Panc1 (cell line): ENCODE results near the gene SPR. TPM values are rescaled to one million over a fixed set of nuclear protein-coding genes. Genes with fewer than 3 reads are reported as not detected.

Experiments used
- ATAC-seq: fragments of 200-7000 bp; cut with Tn5 transposase; 2 replicates; pipeline ENCODE4 v1.9.1; 2020; ENCODE audit warnings: mild to moderate bottlenecking, moderate library complexity
- BruUV-seq: library from RNA; stranded (reverse); fragments of 400-500 nt; replicated peaks from 2 replicates; lab custom pipeline; 2021; lab: Mats Ljungman, UMichigan
- CTCF ChIA-PET: fragments of 300-600 bp; sonication (Branson Sonifier 250); formaldehyde crosslinking; loops from one replicate; lab custom pipeline; 2022; ENCODE audit warnings: antibody characterized with exemption; lab: Charles Lee
- POLR2A ChIA-PET: fragments of 300-600 bp; sonication (Branson Sonifier 250); formaldehyde crosslinking; loops from one replicate; lab custom pipeline; 2022; ENCODE audit warnings: antibody characterized with exemption; lab: Charles Lee
- DNase-seq: peaks from one replicate; pipeline ENCODE4 v3.0.0-alpha.2; 2010; ENCODE audit warnings: low read depth, low spot score
- H3K27ac ChIP-seq: 2 replicates; pipeline ENCODE4 v1.5.1; 2011; ENCODE audit warnings: mild to moderate bottlenecking, low read length, inconsistent platforms
- H3K27me3 ChIP-seq: fragments of 200-500 bp; sonication (Bioruptor generic); 2 replicates; pipeline ENCODE4 v1.6.0; 2014; ENCODE audit warnings: low read length, inconsistent platforms; ENCODE audit not compliant: control insufficient read depth, insufficient read depth
- H3K36me3 ChIP-seq: fragments of 200-500 bp; sonication (Bioruptor generic); 2 replicates; pipeline ENCODE4 v1.5.1; 2014; ENCODE audit warnings: inconsistent platforms, mild to moderate bottlenecking, low read length, moderate library complexity; ENCODE audit not compliant: control insufficient read depth, insufficient read depth
- H3K4me1 ChIP-seq: 2 replicates; pipeline ENCODE4 v1.5.1; 2011; ENCODE audit warnings: inconsistent platforms, mild to moderate bottlenecking, low read length, moderate library complexity; ENCODE audit not compliant: control insufficient read depth, insufficient read depth
- H3K4me3 ChIP-seq, 2 experiments: 2 replicates each; pipeline ENCODE4 v1.5.1; 2011 to 2012; ENCODE audit warnings: low read depth in 2 of 2, low read length in 2 of 2, mild to moderate bottlenecking in 2 of 2, inconsistent platforms in 1 of 2, moderate library complexity in 1 of 2
- H3K9me3 ChIP-seq: fragments of 200-500 bp; sonication (Bioruptor generic); 2 replicates; pipeline ENCODE4 v1.5.1; 2014; ENCODE audit warnings: low read depth, mild to moderate bottlenecking, inconsistent platforms, low read length, moderate library complexity; ENCODE audit not compliant: control insufficient read depth, insufficient read depth
- POLR2AphosphoS5 ChIP-seq: IDR thresholded peaks from 2 replicates; pipeline ENCODE4 v1.6.1; 2012; ENCODE audit warnings: mild to moderate bottlenecking, low read depth, low read length, moderate library complexity
- SIN3A ChIP-seq: IDR thresholded peaks from 2 replicates; pipeline ENCODE4 v1.6.1; 2012; ENCODE audit warnings: low read depth, mild to moderate bottlenecking, low read length, moderate library complexity, borderline replicate concordance; ENCODE audit not compliant: insufficient read depth
- TCF7L2 ChIP-seq: IDR thresholded peaks from 2 replicates; pipeline ENCODE4 v1.6.1; 2011; ENCODE audit warnings: mild to moderate bottlenecking, low read depth, low read length, inconsistent platforms
- in situ Hi-C: cut with HindIII; loops from 2 replicates; pipeline ENCODE4 v1.10.0; 2016; ENCODE audit warnings: low sequenced_read_pairs, low pct_unique_long_range_greater_than_20kb
- intact Hi-C: fragments of 100-400 bp; cut with micrococcal nuclease; formaldehyde crosslinking; loops from one replicate; pipeline ENCODE4 v1.10.0; 2022; ENCODE audit not compliant: unreplicated experiment
- total RNA-seq: library from RNA; stranded (reverse); gene quantifications from one replicate; pipeline ENCODE4 v1.2.1, GENCODE V29; 2021; ENCODE audit not compliant: unreplicated experiment
- TF ChIP-seq, protein P1 (sequence below), 2 experiments: IDR thresholded peaks; 2 replicates each; pipeline ENCODE4 v1.6.1; 2011 to 2012; ENCODE audit warnings: low read depth in 2 of 2, control low read depth in 1 of 2, low read length in 1 of 2, mild to moderate bottlenecking in 1 of 2, moderate library complexity in 1 of 2; ENCODE audit not compliant: insufficient read depth in 1 of 2
- TF ChIP-seq, protein P2 (sequence below): fragments of 450-650 bp; IDR thresholded peaks from 2 replicates; pipeline ENCODE4 v1.5.1; 2017; ENCODE audit warnings: mild to moderate bottlenecking

The SPR gene
- total RNA-seq, 1 experiment from 2014 or later: 75.4 TPM

DNA sequence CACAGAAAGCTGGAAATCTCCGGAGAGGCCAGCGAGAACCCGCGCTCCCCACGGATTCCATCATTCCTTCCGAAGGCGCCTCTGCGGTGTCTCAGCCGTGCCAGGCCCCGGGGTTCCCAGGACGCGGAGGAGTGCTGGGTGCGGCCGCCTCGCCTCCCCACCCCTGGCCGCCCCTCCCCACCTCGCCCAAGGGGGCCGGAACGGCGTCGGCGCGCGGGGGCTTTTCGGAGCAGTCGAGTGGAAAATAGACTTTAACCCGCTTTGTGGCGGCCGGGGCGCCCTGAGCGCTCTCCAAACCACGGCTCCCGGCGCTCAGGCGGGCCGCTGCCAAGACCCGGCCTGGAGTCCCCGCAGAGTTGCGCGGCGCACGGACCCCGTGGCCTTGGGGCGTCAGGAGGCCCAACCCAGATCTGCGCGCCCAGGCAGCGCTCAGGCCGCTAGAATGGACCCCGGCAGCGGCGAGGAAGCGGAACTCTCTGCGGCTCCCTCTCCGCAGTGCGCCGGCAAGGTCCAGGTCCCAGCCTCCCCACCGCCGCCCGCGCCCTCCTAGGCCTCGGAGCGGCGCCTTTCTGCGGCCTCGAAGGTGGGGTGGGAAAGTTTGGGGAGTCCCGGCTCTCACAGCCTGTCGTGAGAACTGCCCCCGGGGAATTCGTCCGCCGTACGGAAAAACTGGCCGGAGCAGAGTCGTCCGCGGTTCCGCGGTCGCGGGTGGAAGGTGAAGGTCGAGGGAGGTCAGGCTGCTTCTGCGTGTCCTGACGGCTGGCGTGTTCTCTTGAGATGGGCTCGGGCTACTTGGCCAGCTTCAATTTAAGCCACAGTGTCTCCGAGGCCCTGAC lies 28.9 kb downstream of the SPR start:
- CTCF ChIA-PET: interaction anchor here (1.4 kb wide), 1 partner anchor 22 kb away, joined by 4 read pairs; no protein-coding TSS in a partner anchor
- Histone ChIP-seq H3K4me3 (peak overlapping the region; percentile 35 to 55), H3K36me3 (no peaks in the 10 kb centered on the region; the same call in 1 of the 2 replicates), H3K4me1 (peaks cover 9% of the 10 kb centered on the region), H3K27ac (no peak overlapping the region), H3K9me3 (no peaks in the 10 kb centered on the region), H3K27me3 (peaks cover 43% of the 10 kb centered on the region)
- DNase-seq (no peak), ATAC-seq (peak; percentile 73)
- in situ Hi-C loops: no loop called here
- BruUV-seq: no TSS peak
- POLR2A ChIA-PET: interaction anchor here (0.6 kb wide), 1 partner anchor 1584 kb away, joined by 3 read pairs; no protein-coding TSS in a partner anchor
- TF ChIP-seq, protein P1, sequence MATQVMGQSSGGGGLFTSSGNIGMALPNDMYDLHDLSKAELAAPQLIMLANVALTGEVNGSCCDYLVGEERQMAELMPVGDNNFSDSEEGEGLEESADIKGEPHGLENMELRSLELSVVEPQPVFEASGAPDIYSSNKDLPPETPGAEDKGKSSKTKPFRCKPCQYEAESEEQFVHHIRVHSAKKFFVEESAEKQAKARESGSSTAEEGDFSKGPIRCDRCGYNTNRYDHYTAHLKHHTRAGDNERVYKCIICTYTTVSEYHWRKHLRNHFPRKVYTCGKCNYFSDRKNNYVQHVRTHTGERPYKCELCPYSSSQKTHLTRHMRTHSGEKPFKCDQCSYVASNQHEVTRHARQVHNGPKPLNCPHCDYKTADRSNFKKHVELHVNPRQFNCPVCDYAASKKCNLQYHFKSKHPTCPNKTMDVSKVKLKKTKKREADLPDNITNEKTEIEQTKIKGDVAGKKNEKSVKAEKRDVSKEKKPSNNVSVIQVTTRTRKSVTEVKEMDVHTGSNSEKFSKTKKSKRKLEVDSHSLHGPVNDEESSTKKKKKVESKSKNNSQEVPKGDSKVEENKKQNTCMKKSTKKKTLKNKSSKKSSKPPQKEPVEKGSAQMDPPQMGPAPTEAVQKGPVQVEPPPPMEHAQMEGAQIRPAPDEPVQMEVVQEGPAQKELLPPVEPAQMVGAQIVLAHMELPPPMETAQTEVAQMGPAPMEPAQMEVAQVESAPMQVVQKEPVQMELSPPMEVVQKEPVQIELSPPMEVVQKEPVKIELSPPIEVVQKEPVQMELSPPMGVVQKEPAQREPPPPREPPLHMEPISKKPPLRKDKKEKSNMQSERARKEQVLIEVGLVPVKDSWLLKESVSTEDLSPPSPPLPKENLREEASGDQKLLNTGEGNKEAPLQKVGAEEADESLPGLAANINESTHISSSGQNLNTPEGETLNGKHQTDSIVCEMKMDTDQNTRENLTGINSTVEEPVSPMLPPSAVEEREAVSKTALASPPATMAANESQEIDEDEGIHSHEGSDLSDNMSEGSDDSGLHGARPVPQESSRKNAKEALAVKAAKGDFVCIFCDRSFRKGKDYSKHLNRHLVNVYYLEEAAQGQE (IDR thresholded peaks at IDR 0.05; ENCODE audit: insufficient read depth in 1 of 2, low read depth in 2 of 2, low read length in 1 of 2): no peak
- no peak for TF ChIP-seq SIN3A
- TF ChIP-seq, protein P2, sequence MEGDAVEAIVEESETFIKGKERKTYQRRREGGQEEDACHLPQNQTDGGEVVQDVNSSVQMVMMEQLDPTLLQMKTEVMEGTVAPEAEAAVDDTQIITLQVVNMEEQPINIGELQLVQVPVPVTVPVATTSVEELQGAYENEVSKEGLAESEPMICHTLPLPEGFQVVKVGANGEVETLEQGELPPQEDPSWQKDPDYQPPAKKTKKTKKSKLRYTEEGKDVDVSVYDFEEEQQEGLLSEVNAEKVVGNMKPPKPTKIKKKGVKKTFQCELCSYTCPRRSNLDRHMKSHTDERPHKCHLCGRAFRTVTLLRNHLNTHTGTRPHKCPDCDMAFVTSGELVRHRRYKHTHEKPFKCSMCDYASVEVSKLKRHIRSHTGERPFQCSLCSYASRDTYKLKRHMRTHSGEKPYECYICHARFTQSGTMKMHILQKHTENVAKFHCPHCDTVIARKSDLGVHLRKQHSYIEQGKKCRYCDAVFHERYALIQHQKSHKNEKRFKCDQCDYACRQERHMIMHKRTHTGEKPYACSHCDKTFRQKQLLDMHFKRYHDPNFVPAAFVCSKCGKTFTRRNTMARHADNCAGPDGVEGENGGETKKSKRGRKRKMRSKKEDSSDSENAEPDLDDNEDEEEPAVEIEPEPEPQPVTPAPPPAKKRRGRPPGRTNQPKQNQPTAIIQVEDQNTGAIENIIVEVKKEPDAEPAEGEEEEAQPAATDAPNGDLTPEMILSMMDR: no peak
- TF ChIP-seq TCF7L2: no peak
- no peak for TF ChIP-seq POLR2AphosphoS5
- intact Hi-C loops: no loop called here

DNA sequence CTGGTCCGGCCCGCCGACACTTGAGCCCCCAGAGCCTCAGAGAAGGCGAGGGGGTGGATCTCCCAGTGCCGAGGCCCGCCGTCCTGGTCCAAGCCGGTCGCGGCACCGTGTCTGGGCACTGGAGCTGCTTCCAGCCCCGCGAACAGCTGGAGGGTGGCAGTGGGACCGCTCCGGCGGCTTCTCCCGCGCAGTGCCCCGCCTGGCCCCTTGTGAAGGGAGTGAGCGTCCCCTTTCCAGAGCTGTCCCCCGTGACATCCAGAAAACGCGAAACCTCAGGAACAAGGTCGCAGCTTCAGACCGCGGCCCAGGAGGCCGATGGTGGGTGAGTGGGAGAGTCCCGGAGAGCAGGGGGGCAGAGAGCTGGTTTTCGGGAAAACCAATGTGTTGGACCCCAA lies 29.5 kb downstream of the SPR start:
- 0 out of 2 replicates have a peak, but pooled peaks have one; percentile 5 for ATAC-seq
- Histone ChIP-seq H3K27me3 (peaks cover 42% of the 10 kb centered on the region), H3K4me1 (peaks cover 9% of the 10 kb centered on the region), H3K4me3 (peak overlapping the region; percentile 35 to 55), H3K36me3 (no peaks in the 10 kb centered on the region; the same call in 1 of the 2 replicates), H3K27ac (no peak overlapping the region), H3K9me3 (no peaks in the 10 kb centered on the region)
- POLR2A ChIA-PET: interaction anchor here (0.5 to 0.6 kb wide), 2 partner anchors 319 to 1585 kb away, joined by 3 to 6 read pairs; no protein-coding TSS in a partner anchor
- intact Hi-C loops: no loop called here
- BruUV-seq: no TSS peak
- TF ChIP-seq SIN3A: no peak
- TF ChIP-seq POLR2AphosphoS5: no peak
- TF ChIP-seq, protein P2: no peak
- TF ChIP-seq, protein P1 (IDR thresholded peaks at IDR 0.05; ENCODE audit: insufficient read depth in 1 of 2, low read depth in 2 of 2, low read length in 1 of 2): no peak
- no peak for TF ChIP-seq TCF7L2
- DNase-seq: no peak
- in situ Hi-C loops: no loop called here
- CTCF ChIA-PET: interaction anchor here (1.4 kb wide), 1 partner anchor 23 kb away, joined by 4 read pairs; no protein-coding TSS in a partner anchor
